HG03571 (cell line): ENCODE measurements around the gene APRT.
"Not testable (repeated sequence)": the region's sequence is repeated elsewhere in the genome, so short reads cannot be mapped to it uniquely, and the experiment has no call there.

Source experiments
- ATAC-seq: cut with Tn5 transposase; IDR thresholded peaks from one replicate; pipeline ENCODE4 v1.9.1; 2021; ENCODE audit not compliant: unreplicated experiment

The APRT gene

GRCh38 chr16:88790312-88791211 lies 21.2 kb downstream of the APRT start:
- no peak for ATAC-seq

- ATAC-seq: no peak
Observed at GRCh38 chr16:88789594-88789993, 22.1 kb downstream of the APRT start.

GRCh38 chr16:88788749-88789148 lies 23.0 kb downstream of the APRT start:
- not testable (repeated sequence) for ATAC-seq

GRCh38 chr16:88787579-88788314 lies 24.0 kb downstream of the APRT start:
- no peak for ATAC-seq

- no peak for ATAC-seq
Observed at GRCh38 chr16:88785106-88785924, 26.4 kb downstream of the APRT start, which contains the start of gene PIEZO1. Gene PIEZO1 (minus strand): TSS chr16:88785220. CDS start chr16:88784964, 256 bp downstream.

GRCh38 chr16:88784856-88785105 lies 26.9 kb downstream of the APRT start:
- no peak for ATAC-seq

GRCh38 chr16:88784074-88784855 lies 27.5 kb downstream of the APRT start:
- no peak for ATAC-seq

GRCh38 chr16:88783391-88784073 lies 28.2 kb downstream of the APRT start:
- no peak for ATAC-seq

GRCh38 chr16:88782454-88783390 lies 29.0 kb downstream of the APRT start:
- no peak for ATAC-seq

- no peak for ATAC-seq
Observed at GRCh38 chr16:88781140-88782077, 30.3 kb downstream of the APRT start.

GRCh38 chr16:88780142-88781062 lies 31.3 kb downstream of the APRT start:
- ATAC-seq: no peak

- no peak for ATAC-seq
Observed at GRCh38 chr16:88779406-88780141, 32.2 kb downstream of the APRT start.

- no peak for ATAC-seq
Observed at GRCh38 chr16:88778541-88779065, 33.1 kb downstream of the APRT start.

- no peak for ATAC-seq
Observed at GRCh38 chr16:88778271-88778525, 33.5 kb downstream of the APRT start.

GRCh38 chr16:88777471-88778270 lies 34.1 kb downstream of the APRT start:
- no peak for ATAC-seq
